Smooth muscle cell (in vitro differentiated cells): ENCODE measurements around the gene FAM163B. TPM values are rescaled to one million over a fixed set of nuclear protein-coding genes. Genes with fewer than 3 reads are reported as not detected.

ENCODE experiments used
- DNase-seq: peaks from one replicate; lab custom pipeline; 2025; ENCODE audit not compliant: unreplicated experiment; lab: John Stamatoyannopoulos, UW
- H2AFZ ChIP-seq: fragments of 200-600 bp; sonication (generic); 2 replicates; pipeline ENCODE4 v1.6.0; 2016; ENCODE audit warnings: antibody characterized with exemption, low read depth, mild to moderate bottlenecking
- H3F3A ChIP-seq: fragments of 200-600 bp; sonication (generic); 2 replicates; pipeline ENCODE4 v1.6.0; 2017; ENCODE audit warnings: antibody characterized with exemption, low read depth
- H3K27ac ChIP-seq: fragments of 200-600 bp; sonication (generic); 2 replicates; pipeline ENCODE4 v1.5.1; 2016; ENCODE audit warnings: low read depth, mild to moderate bottlenecking
- H3K27me3 ChIP-seq: fragments of 200-600 bp; sonication (generic); 2 replicates; pipeline ENCODE4 v1.6.1; 2016; ENCODE audit warnings: low read depth, mild to moderate bottlenecking
- H3K36me3 ChIP-seq: fragments of 200-600 bp; sonication (generic); 2 replicates; pipeline ENCODE4 v1.5.1; 2016; ENCODE audit warnings: low read depth
- H3K4me1 ChIP-seq: fragments of 200-600 bp; sonication (generic); 2 replicates; pipeline ENCODE4 v1.5.1; 2016; ENCODE audit warnings: low read depth
- H3K4me2 ChIP-seq: fragments of 200-600 bp; sonication (generic); 2 replicates; pipeline ENCODE4 v1.6.0; 2016; ENCODE audit warnings: mild to moderate bottlenecking
- H3K4me3 ChIP-seq: fragments of 200-600 bp; sonication (generic); 2 replicates; pipeline ENCODE4 v1.5.1; 2016; ENCODE audit warnings: mild to moderate bottlenecking
- H3K79me2 ChIP-seq: fragments of 200-600 bp; sonication (generic); 2 replicates; pipeline ENCODE4 v1.6.0; 2016; ENCODE audit warnings: low read depth, mild to moderate bottlenecking
- H3K9ac ChIP-seq: fragments of 200-600 bp; sonication (generic); 2 replicates; pipeline ENCODE4 v1.6.0; 2016; ENCODE audit warnings: low read depth
- H3K9me3 ChIP-seq: fragments of 200-600 bp; sonication (generic); replicated peaks from 2 replicates; pipeline ENCODE4 v1.5.1; 2016; ENCODE audit warnings: low read depth
- H4K20me1 ChIP-seq: fragments of 200-600 bp; sonication (generic); 2 replicates; pipeline ENCODE4 v1.6.0; 2016; ENCODE audit warnings: low read depth
- whole genome bisulfite sequencing: methylation state at CpG from one replicate; pipeline ENCODE4 v1.1.7; 2016; ENCODE audit warnings: low lambda C conversion rate; 5-methylcytosine and 5-hydroxymethylcytosine counted together
- polyA plus RNA-seq: library from polyadenylated mRNA; unstranded; fragments of >200 nt; fragmentation: Nextera tagmentation; extraction: Ambion mirVana; gene quantifications from 2 replicates; pipeline ENCODE4 v1.2.1, GENCODE V29; 2016
- total RNA-seq: library from RNA; depleted of rRNA; stranded (reverse); fragments of >200 nt; gene quantifications from 2 replicates; pipeline ENCODE4 v1.2.3, GENCODE V29; 2014
- TF ChIP-seq, protein P1 (sequence below): fragments of 200-600 bp; sonication (generic); IDR thresholded peaks from 2 replicates; pipeline ENCODE4 v1.5.1; 2017; ENCODE audit warnings: borderline replicate concordance, mild to moderate bottlenecking, antibody characterized with exemption; ENCODE audit not compliant: insufficient read depth, poor library complexity, severe bottlenecking

Gene FAM163B
- total and polyA plus RNA-seq, 2 experiments from 2014 or later: 0.49 to 3.4 TPM

DNA sequence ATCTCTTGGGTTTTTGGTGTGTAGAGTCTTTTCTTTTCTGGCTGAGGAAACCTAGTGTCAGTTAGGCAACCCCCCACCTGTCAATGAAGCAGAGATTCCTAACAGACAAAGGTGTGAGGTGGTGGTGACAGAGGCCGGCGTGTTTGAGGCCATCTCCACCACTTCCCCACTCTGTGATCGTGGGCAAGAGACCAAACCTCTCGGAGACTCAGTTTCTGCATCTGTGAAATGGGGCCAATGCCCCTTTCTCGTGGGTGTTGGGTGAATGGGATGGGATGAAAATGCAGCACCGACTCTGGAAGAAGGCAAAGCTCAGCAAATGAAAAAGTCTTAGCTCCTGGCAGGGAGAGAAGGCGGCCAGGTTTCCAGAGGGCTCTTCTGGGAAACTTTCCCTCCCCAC lies 807 bp downstream of the FAM163B start:
- no peak overlapping the region for H3K27ac ChIP-seq
- H3K79me2 ChIP-seq: no peaks in the 10 kb centered on the region
- H3K4me1 ChIP-seq: no peaks in the 10 kb centered on the region
- no peak for DNase-seq
- peaks cover 19% of the 10 kb centered on the region for H3K27me3 ChIP-seq
- H3K4me3 ChIP-seq: no peak overlapping the region
- no peak overlapping the region for H2AFZ ChIP-seq
- H3K9me3 ChIP-seq: no peaks in the 10 kb centered on the region
- no peaks in the 10 kb centered on the region for H4K20me1 ChIP-seq
- H3F3A ChIP-seq: no peaks in the 10 kb centered on the region
- H3K9ac ChIP-seq: no peak overlapping the region
- TF ChIP-seq, protein P1, sequence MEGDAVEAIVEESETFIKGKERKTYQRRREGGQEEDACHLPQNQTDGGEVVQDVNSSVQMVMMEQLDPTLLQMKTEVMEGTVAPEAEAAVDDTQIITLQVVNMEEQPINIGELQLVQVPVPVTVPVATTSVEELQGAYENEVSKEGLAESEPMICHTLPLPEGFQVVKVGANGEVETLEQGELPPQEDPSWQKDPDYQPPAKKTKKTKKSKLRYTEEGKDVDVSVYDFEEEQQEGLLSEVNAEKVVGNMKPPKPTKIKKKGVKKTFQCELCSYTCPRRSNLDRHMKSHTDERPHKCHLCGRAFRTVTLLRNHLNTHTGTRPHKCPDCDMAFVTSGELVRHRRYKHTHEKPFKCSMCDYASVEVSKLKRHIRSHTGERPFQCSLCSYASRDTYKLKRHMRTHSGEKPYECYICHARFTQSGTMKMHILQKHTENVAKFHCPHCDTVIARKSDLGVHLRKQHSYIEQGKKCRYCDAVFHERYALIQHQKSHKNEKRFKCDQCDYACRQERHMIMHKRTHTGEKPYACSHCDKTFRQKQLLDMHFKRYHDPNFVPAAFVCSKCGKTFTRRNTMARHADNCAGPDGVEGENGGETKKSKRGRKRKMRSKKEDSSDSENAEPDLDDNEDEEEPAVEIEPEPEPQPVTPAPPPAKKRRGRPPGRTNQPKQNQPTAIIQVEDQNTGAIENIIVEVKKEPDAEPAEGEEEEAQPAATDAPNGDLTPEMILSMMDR: no peak
- WGBS: 88% methylated on average over 7 of the region's 7 CpGs
- no peaks in the 10 kb centered on the region for H3K36me3 ChIP-seq
- H3K4me2 ChIP-seq: peak overlapping the region; percentile 83

DNA sequence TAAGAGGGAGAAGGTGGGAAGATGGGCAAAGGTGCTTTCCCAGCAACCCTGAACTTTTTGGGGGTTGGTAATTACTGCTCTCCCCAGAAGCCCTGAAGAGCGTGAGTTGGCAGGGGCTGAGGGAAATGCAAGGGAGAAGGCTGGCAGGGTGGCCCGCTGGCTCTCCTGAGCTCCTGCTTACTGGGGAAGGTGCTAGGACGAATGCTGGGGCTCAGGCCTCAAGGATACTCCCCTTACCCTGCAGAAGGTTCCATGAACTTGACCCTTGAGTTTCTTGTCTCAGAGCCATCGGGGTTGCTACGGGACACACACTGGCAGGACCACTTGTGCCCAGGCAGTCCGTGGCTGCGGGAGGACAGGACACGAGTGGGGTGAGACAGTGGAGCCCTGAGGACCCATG lies 1.2 kb downstream of the FAM163B start:
- no peak for DNase-seq

DNA sequence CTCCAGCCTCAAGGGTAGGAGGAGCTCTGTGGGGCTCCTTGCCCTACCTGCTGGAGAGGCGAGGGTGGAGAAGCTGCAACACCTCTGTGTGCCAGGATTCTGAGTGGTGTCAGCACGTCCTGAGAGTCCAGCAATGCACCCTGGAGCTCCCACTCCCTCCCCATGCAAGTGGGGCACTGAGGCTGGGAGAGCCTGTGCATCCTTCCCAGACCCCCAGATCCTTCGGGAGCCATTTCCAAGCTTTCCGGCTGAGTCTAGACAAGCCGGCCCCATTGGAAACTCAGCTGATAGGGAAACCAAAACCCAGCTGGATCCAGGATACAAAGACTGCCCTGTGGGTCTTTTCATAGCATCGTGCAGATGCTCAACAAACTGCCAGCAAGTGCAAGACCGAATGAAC lies 1.8 kb downstream of the FAM163B start:
- Histone ChIP-seq H3K4me3 (no peak overlapping the region), H3K9ac (no peak overlapping the region), H3K4me2 (no peak overlapping the region), H3K27ac (no peak overlapping the region), H3K4me1 (no peaks in the 10 kb centered on the region), H4K20me1 (no peaks in the 10 kb centered on the region), H3K9me3 (no peaks in the 10 kb centered on the region), H3K79me2 (no peaks in the 10 kb centered on the region), H3F3A (no peaks in the 10 kb centered on the region), H3K36me3 (no peaks in the 10 kb centered on the region), H2AFZ (no peak overlapping the region), H3K27me3 (peaks cover 19% of the 10 kb centered on the region)
- no peak for DNase-seq
- 78% methylated on average over 7 of the region's 7 CpGs for WGBS
- TF ChIP-seq, protein P1: no peak

More for the DNA sequence above, 1.2 kb downstream of the FAM163B start:
- Histone ChIP-seq H3K9me3 (no peaks in the 10 kb centered on the region), H3K4me2 (no peak overlapping the region), H3K4me3 (no peak overlapping the region), H3F3A (no peaks in the 10 kb centered on the region), H3K27ac (no peak overlapping the region), H3K79me2 (no peaks in the 10 kb centered on the region), H3K27me3 (peaks cover 19% of the 10 kb centered on the region), H4K20me1 (no peaks in the 10 kb centered on the region), H2AFZ (no peak overlapping the region), H3K36me3 (no peaks in the 10 kb centered on the region), H3K9ac (no peak overlapping the region), H3K4me1 (no peaks in the 10 kb centered on the region)
- TF ChIP-seq, protein P1: no peak
- 91% methylated on average over 8 of the region's 8 CpGs for WGBS

DNA sequence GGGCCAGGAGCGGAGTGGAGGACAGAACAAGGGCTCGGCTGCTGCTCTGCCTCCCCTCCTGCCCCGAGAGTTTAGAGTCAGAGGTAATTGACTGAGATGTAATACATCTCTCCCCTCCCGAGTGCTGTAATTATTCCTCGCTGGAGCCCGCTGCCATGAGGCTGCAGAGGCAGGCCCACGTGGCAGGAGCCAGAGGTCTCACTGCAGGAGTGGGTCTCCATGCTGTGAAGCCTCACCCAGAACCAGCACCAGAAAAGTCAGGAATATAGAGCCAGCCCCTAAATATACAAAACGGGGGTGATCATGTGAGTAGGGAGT lies 2.5 kb downstream of the FAM163B start:
- Histone ChIP-seq H3K27me3 (peaks cover 15% of the 10 kb centered on the region), H3K79me2 (no peaks in the 10 kb centered on the region), H2AFZ (no peak overlapping the region), H3K4me2 (no peak overlapping the region), H3K4me1 (no peaks in the 10 kb centered on the region), H4K20me1 (no peaks in the 10 kb centered on the region), H3K9ac (no peak overlapping the region), H3K27ac (no peak overlapping the region), H3K4me3 (no peak overlapping the region), H3F3A (no peaks in the 10 kb centered on the region), H3K36me3 (no peaks in the 10 kb centered on the region), H3K9me3 (no peaks in the 10 kb centered on the region)
- WGBS: 86% methylated on average over 8 of the region's 8 CpGs
- no peak for DNase-seq
- TF ChIP-seq, protein P1: no peak
